Endothelial cell (in vitro differentiated cells): Measurements from ENCODE around the gene FAM241A. TPM values are rescaled to one million over a fixed set of nuclear protein-coding genes. Genes with fewer than 3 reads are reported as not detected.
"Not testable (repeated sequence)": the region's sequence is repeated elsewhere in the genome, so short reads cannot be mapped to it uniquely, and the experiment has no call there.

Source experiments
- DNase-seq: peaks from one replicate; pipeline ENCODE4 v3.0.0; 2021; ENCODE audit warnings: low spot score
- H3K27ac Mint-ChIP-seq: one replicate; pipeline ENCODE4 v1.8.0; 2021; ENCODE audit warnings: mixed read lengths, inconsistent platforms; ENCODE audit not compliant: unreplicated experiment
- H3K27me3 Mint-ChIP-seq: one replicate; pipeline ENCODE4 v1.8.0; 2021; ENCODE audit warnings: mild to moderate bottlenecking, moderate library complexity, mixed read lengths, inconsistent platforms; ENCODE audit not compliant: unreplicated experiment
- H3K36me3 Mint-ChIP-seq: one replicate; pipeline ENCODE4 v1.8.0; 2021; ENCODE audit warnings: mild to moderate bottlenecking, low read depth, mixed read lengths, inconsistent platforms; ENCODE audit not compliant: unreplicated experiment
- H3K4me1 Mint-ChIP-seq: one replicate; pipeline ENCODE4 v1.8.0; 2021; ENCODE audit warnings: mild to moderate bottlenecking, mixed read lengths, inconsistent platforms; ENCODE audit not compliant: unreplicated experiment
- H3K4me3 Mint-ChIP-seq: one replicate; pipeline ENCODE4 v1.8.0; 2021; ENCODE audit warnings: mild to moderate bottlenecking, mixed read lengths, inconsistent platforms; ENCODE audit not compliant: unreplicated experiment
- H3K9me3 Mint-ChIP-seq: one replicate; pipeline ENCODE4 v1.8.0; 2021; ENCODE audit warnings: mixed read lengths, inconsistent platforms; ENCODE audit not compliant: unreplicated experiment
- CTCF ChIP-seq: fragments of 200-600 bp; sonication (generic); IDR thresholded peaks from one replicate; pipeline ENCODE4 v1.5.0; 2021; ENCODE audit warnings: antibody characterized with exemption; ENCODE audit not compliant: unreplicated experiment
- total RNA-seq: library from RNA; stranded (reverse); fragmentation: NEBNext Ultra II Directional; extraction: Animal tissue kit (Norgen Biotek cat#: 25700); gene quantifications from one replicate; pipeline ENCODE4 v1.2.1, GENCODE V29; 2021; ENCODE audit not compliant: unreplicated experiment

Gene FAM241A
- total RNA-seq, 1 donor from 2014 or later = 15.6 TPM

- H3K27me3 Mint-ChIP-seq = no peaks in the 10 kb centered on the region
- no peaks in the 10 kb centered on the region for H3K9me3 Mint-ChIP-seq
- no peak overlapping the region for H3K4me3 Mint-ChIP-seq
- H3K27ac Mint-ChIP-seq = no peak overlapping the region
- DNase-seq = no peak
- H3K4me1 Mint-ChIP-seq = no peaks in the 10 kb centered on the region
- no peak for TF ChIP-seq CTCF
- no peaks in the 10 kb centered on the region for H3K36me3 Mint-ChIP-seq
Observed at GRCh38 chr4:112201915-112202505, 56.8 kb downstream of the FAM241A start.

GRCh38 chr4:112203593-112203992 lies 58.3 kb downstream of the FAM241A start:
- Mint-ChIP-seq H3K9me3 (no peaks in the 10 kb centered on the region), H3K4me1 (no peaks in the 10 kb centered on the region), H3K27ac (no peak overlapping the region), H3K36me3 (no peaks in the 10 kb centered on the region), H3K4me3 (no peak overlapping the region), H3K27me3 (peaks cover 3% of the 10 kb centered on the region)
- DNase-seq = no peak
- no peak for TF ChIP-seq CTCF

- Mint-ChIP-seq H3K4me1 (no peaks in the 10 kb centered on the region), H3K36me3 (no peaks in the 10 kb centered on the region), H3K27me3 (peaks cover 3% of the 10 kb centered on the region), H3K27ac (no peak overlapping the region), H3K9me3 (no peaks in the 10 kb centered on the region), H3K4me3 (no peak overlapping the region)
- no peak for TF ChIP-seq CTCF
- DNase-seq = no peak
Observed at GRCh38 chr4:112206431-112206830, 61.2 kb downstream of the FAM241A start.

- H3K27me3 Mint-ChIP-seq, H3K4me3 Mint-ChIP-seq, H3K9me3 Mint-ChIP-seq, DNase-seq, H3K4me1 Mint-ChIP-seq, H3K27ac Mint-ChIP-seq, H3K36me3 Mint-ChIP-seq: not testable (repeated sequence)
Observed at GRCh38 chr4:112208137-112209095, 63.2 kb downstream of the FAM241A start.

- Mint-ChIP-seq H3K36me3 (no peaks in the 10 kb centered on the region), H3K4me3 (no peak overlapping the region), H3K27ac (no peak overlapping the region), H3K4me1 (no peaks in the 10 kb centered on the region), H3K9me3 (no peaks in the 10 kb centered on the region), H3K27me3 (peaks cover 3% of the 10 kb centered on the region)
- no peak for DNase-seq
- TF ChIP-seq CTCF = no peak
Observed at GRCh38 chr4:112210777-112211176, 65.5 kb downstream of the FAM241A start.
